HG03103 (cell line): ENCODE data around the gene MICAL2.

Experiments
- ATAC-seq: cut with Tn5 transposase; IDR thresholded peaks from one replicate; pipeline ENCODE4 v1.9.1; 2021; ENCODE audit warnings: low read depth; ENCODE audit not compliant: unreplicated experiment

Gene MICAL2

DNA sequence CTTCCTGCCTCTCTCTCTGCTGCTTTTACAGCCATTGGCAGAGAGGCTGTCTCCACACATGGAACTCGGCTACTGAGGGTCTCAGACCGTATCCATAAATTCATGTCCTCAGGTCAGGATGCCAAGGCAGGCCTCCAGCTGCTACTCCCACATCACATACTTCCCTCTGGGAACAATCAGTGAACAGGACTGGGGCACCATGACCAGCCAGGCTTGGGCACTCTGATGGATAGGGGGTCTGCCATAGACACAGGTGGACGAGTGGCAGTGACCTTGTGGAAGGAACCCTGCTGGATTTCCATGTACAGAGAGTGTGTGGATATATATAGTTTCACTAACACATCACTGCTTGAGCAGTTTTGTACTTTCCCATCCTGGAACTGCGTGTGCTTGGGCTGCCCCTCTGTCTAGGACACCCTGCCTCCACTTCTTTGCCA is 169.3 kb downstream of the MICAL2 start:
- no peak for ATAC-seq

DNA sequence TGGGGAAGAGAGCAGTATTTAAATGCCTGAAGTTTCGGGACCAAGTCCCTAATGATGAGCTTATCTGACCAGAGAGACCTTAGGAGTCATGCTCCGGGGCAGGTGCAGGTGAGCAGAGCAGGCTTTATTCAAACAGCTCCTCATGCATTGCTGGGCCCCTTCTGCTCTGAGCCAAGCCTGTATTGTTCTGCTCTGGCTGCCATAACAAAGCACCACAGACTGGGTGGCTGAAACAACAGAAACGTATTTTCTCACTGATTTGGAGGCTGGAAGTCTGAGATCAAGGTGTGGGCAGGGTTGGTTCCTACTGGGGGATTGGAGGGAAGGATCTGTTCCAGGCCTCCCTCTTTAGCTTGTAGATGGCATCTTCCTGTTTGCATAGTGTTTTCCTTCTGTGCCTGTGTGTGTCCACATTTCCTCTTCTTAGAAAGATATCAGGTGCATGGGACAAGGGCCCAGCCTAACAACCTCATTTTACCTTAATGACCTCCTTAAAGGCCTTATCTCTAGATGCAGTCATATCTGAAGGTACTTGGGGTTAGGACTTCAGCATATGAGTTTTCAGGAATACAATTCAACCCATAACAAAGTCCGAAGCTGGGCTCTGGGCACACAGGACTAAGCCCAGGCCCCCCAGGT is 169.9 kb downstream of the MICAL2 start:
- ATAC-seq, result no peak

DNA sequence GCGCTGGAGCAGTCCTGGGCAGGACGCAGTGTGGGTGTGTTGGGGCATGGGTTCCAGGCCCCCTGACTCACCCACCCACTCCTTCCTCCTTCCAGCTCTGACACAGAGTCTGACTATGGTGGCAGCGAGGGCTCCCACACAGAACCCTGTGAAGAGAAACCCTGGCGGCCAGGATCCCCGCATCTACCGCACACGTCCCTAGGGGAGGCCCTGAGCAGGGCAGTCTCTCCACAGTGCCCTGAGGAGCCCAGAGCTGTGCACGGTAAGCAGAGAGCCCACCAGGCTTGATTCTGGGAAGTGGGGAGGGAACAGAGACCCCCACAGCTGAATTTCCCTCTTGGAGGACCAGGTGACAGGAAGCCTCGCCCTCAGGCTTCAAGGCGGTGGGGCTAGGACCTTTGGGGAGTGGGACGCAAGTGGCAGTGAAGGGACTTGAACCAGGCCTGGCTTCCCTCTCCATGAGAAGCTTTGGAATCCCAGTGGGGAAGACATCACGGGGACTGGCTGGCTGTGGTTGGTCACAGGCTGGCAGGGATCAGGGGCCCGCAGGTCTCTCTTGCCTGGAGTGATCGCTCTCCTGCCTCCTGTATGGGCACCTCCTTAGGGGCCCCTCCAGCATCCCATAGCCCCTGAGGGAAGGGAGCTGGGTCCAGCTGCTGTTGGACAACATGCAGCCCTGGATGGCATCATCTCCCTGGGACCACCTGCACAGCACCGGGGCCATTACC is 170.6 kb downstream of the MICAL2 start:
- no peak for ATAC-seq

DNA sequence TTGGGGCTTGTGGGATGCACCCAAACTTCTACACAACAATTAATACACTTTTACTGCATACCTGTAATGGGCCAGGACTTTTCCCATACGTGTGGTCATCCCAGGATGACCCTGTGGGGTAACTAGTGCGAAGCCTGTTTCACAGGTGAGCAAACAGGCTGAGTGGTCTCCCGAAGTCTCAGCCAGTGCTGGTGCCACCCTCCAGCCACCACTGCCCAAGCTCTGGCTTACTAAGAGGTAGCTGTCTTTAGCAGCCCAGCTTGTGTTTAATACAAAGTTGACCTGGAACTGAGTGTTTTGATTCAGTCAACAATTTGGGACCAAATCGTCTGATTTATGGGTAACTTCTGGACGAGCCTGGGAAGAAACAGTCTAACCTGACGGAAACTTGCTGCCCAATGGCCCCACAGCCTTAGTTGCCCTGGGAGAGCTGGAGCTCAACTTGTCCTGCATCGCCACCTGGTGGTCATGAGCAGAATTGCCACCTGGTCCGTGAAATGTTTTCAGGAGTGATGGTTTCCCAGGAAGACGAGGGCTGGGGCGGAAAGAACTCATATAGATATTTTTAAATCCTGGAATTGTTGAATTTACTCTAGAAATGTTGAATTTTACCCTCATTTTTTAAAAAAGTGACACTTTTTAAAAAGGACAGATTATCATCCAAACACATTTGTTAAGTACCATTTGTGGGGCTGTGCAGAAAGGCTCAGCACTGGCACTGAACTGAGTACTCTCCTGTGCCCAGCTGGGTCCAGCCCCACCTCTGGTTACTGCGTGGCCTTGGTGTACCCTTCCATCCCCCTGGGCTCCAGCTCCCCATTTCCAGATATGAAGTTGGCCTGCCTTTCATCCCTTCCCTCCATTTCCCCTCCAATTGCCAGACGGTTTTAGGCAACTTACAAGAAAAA is 171.4 kb downstream of the MICAL2 start:
- peak; percentile 54 for ATAC-seq

DNA sequence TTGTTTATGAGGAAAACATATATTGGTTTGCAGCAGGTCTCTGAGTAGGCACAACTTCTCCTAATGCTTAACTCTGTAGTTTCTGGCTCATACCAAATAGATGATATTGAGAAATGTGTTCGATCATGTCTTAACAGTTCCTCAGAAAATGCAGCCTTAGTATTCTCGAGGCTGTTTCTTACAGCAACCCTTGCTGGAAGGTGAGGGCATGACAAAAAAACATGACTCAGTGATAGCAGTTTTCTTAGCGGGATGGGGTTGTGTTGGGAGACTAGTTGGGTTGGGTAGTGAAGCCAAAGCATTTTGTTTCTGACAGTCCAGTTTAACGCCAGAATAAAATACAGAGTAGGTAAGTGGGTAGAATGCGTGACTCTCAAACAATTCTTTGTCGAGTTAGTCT is 172.3 kb downstream of the MICAL2 start:
- ATAC-seq, result no peak

DNA sequence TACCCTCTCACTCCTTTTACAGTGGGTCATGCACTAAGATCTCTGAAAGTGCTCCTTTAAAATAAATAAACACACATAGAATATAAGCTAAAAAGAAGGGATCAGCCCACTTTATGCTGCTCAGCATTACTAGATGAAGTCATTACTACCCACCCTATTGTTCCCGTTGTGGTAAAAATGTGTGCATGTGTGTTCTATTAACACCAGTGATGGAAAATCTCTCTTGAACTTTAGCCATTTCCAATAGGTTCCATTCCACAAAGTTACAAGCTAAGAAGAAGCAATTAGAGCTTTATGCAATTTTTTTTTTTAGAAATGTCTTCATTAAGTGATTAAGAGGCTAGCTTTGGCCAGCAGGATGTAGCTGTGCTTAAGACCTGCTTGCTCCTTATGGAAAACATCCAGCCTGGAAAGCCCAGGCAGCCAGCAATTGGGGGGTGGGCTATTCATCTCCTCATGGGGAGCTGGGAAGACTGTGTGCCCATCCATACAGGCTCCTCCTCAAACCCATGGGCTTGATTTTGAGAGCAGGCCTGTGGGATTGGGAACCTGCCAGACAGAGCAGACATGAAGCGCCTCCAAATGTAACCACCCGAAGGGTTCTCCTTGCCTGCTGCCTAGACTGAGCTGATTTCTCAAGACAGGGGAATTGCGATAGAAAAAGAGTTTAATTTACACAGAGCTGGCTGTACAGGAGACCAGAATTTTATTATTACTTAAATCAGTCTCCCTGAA is 174.1 kb downstream of the MICAL2 start:
- ATAC-seq, result no peak

DNA sequence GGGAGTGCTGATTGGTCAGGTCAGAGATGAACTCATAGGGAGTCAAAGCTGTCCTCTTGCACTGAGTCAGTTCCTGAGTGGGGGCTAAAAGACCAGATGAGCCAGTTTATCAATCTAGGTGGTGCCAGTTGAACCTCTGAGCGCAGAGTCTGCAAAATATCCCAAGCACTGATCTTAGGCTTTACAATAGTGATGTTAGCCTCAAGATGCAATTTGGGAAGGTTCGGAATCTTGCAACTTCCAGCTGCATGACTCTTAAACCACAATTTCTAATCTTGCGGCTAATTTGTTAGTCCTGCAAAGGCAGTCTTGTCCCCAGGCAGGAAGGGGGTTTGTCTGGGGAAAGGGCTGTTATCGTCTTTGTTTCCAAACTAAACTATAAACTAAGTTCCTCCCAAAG is 174.7 kb downstream of the MICAL2 start:
- no peak for ATAC-seq

DNA sequence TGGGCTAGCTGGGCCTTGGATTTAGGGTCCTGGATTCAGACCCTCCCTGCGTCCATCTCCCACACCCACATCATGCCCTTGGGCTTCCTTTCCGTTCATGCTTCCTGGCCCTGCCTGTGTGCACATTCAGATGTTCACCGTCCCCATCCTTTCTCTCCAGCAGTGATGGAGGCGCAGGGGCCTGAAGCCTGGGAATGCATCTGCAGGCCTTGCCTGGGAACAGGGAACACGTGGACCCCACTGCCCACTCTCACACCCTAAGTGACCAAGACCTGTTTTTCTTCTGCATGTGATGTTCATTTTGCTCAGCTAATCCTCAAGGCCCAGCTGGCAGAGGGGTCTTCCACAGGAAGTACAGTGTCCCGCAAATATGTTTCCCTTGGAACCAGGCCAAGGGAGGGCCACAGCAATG is 175.4 kb downstream of the MICAL2 start:
- ATAC-seq, result no peak

DNA sequence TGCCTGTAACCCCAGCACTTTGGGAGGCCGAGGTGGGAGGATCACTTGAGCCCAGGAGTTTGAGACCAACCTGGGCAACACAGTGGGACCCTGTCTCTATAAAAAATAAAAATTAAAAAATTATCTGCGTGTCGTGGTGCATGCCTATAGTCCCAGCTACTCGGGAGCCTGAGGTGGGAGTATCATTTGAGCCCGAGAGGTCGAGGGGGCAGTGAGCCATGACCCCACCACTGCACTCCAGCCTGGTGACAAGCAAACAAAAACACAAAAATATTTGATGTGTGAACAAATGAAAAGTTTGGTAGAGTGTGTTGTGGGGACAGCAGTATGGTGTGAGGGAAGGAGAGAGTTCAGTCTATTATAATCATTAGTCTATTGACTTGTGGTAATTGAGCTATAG is 176.2 kb downstream of the MICAL2 start:
- no peak for ATAC-seq

DNA sequence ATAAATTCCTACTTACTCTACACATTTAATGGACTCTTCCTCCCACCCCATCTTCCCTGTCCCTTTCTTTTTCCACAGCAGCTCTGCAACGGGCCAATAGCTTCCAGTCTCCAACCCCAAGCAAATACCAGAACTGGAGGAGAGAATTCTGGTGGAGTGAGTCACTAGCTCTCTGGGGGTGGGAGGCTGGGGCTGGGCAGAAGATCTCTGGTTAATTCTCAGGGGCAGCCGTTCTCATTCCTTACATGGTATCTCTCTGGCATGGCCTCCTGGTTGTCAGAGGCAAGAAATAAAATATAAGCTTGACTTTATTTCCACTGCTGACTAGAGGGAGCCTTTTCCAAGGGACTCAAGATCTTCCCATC is 176.6 kb downstream of the MICAL2 start:
- ATAC-seq, result no peak

DNA sequence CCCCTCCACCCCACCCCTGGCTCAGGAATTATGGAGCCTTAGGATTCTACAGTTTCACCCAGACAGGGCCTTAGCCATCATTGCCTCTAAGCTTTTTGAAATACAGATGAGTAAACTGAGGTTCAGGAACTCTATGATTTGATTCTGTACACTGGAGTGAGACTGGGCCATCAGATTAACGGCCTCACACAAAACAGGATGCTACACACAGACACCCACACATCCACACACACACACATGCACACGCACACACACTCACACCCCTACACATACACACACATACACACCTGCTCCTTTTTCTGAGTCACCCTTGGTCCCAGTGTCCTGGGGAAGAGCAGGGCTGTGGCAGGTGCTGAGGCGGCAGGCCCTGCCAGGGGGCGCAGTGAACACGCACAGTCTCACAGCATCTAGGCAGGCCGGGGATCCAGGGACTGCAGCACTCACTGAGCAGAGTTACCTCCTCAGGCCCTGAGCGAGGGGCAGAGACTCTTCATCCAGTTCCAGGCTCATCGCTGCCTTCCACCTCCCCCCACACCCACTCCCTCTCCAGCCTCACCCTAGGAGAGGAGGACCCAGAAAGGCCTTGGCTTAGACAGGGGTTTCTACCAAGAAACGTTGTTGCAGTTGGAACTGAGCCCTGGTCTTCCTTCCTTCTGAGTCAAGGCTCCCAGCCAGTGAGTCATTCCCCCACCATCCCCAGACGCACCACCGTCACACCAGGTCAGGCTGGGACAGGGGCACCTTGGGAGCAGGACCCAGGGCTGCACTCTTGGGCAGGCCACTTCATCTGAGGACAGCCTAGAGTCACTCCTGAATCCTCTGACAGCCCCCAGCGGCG is 177.2 kb downstream of the MICAL2 start:
- no peak for ATAC-seq

DNA sequence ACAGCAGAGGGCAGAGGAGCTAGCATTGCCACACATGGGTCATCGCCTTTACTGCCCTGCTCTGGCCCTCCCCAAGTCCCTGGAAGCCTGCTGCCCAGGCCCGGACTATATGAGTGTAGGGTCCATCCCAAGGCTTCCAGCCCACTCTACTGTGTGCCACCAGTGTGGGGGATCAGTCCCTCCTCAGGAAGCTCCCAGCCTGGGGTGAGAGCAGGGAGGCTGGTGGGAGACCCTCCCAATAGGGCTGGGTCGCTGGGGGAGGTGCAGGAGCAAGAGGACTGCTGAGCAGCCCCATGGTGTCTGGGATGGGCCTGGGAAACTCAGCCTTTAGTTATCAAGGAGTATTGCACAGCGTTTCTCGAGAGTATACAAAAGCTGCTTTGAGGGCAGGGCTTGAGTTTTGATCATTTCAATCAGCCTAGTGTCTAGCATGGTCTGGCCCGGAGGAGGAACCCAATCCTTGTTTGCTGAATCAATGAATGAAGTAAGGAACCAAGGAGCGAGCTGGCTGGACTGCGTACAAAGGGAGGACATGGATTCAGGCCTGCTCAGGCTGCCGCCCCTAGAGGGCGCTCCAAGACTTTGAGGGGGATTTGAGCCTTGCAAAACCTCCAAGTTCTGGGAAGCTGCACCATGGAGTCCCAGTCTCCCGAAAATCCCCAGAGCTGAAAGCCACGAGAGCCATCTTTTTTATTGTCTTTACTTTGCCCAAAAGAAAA is 178.0 kb downstream of the MICAL2 start:
- no peak for ATAC-seq

DNA sequence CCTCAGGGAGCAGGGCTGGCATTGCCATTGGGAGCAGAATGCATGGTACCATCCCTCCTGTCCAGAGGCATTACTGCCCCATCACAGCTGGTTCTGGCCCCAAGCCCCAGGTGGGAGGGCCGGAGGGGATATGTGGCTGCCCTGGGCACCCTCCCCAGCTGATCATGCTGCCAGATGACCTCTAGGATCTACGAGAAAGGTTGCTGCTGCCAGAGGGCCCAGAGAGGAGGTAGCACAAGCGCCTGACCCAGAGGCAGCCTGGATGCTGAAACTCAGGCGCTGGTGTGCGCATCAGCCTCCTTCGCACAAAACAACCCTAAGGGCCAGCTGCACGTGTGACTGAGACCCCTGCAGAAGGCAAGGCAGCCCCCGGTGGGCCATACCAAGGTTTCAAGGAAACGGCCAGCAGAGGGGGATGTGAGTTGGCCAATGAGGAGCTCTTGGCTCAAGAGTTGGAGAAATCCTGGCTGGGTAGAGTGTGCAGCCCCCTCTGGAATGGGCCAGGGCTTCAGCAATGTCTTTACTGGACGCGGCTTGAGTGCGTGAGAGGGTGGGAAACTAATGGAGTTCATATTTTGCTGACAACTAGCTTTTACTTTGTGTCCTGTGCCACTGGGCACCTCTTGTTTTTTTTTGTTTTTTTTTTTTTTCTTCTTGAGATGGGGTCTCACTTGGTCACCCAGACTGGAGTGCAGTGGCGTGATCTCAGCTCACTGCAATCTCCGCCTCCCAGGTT is 178.7 kb downstream of the MICAL2 start:
- ATAC-seq, result no peak

DNA sequence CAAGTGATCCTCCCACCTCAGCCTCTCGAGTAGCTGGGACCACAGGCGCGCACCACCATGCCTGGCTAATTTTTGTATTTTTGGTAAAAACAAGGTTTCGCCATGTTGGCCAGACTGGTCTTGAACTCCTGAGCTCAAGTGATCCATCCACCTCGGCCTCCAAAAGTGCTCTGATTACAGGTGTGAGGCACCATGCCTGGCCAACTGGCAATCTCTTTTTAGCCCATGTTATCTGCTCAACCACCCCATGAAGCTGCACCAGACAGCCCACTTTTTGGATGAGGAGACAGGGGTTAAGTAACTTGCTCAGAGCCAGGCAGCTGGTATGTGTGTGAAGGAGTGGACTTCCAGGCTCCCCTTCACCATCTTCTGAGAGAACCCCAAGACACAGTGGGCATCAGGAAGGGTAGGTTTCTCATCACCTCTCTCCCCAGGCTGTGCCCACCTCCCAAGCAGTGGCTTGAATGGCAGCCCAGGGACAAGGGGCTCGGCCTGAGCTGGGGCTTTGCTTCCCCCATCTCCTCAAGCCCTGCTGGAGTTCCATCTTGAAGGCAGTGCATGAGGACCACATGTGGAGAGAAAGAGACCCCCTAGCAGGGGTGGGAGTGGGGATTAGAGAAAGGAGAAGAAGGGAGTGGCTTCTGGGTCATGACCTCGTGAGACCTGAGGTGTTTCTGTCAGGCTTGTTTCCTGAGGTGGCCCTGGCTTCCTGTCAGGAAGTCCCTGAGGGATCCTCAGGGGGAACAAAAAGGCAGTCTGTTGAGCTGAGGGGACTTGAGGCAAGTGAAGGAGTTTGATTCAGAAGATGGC is 179.5 kb downstream of the MICAL2 start:
- no peak for ATAC-seq

DNA sequence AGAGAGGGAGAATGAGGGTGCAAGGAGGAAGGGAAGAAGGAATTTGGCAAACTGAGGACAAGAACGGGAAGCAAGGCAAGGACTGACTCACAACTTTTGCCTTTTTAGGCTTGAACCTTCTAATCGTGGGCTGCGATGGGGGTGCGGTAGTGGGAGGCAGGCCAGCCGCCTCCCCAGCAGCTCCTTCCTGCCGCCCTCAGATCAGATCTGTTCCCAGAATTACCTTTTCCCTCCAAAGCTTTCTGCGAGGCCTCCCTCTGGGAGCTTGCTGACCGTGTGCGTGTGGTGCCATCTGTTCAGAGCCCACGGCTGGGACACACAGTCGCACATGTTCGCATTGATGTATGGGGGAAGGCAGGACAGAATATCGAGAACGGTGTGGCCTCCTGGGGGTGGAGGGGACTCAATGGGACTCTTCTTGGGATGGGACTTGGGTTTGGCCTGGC is 180.1 kb downstream of the MICAL2 start:
- ATAC-seq, result no peak

DNA sequence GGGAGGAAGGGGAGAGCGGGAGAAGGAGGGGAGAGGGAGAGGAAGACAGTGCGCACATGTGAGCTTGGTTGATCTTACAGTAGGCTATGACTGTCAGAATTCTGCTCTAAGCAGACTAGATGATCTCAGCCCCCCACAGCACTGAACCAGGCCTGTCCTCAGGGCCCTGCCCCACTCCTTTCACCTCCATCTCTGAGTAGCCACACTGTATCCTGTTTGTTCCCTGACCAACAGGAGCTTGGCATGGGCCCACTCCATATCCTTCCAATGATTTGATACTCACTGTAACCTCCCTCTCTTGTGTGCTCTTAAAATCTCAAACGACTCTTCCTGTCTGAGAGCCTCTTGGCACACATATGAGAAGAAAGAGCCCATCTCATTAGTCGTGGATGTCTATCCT is 180.9 kb downstream of the MICAL2 start:
- no peak for ATAC-seq

DNA sequence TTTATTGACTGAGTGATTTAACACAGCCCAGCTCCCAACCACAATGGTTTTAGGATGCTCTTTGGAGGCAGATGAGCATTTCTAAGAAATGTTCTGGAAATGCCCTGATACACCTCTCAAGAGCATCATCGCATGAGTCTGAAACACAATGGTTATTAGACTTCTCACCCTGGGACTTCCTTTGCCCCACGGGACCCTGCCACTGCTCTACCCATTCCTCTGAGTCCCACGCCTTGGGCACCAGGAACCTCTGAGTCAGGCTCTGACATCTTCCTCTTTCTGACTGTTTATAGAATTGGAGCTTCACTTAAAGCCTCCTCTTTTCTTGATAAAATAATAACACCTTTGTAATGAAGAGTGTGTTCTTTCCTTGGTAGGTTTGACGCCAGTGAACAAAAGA is 181.4 kb downstream of the MICAL2 start:
- no peak for ATAC-seq

DNA sequence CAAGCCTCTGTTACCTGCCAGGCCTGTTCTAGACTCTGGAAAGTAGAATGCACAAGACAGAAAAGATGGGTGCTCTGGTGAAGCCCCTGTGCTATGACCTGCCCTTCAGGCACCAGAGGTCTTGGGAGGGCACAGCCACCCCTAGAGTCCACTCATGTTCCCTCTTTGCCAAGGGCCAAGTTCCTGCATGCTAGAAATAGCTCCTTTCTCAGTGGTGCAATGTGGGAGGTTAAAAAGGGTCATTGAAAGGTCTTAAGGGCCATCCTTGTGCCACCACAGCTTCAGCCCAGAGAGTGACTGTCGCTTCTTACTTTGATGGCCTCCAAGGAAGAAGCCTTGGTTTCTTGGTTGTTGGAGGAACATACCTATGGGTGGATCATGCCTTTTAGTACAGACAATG is 182.4 kb downstream of the MICAL2 start:
- ATAC-seq, result no peak
